Adipocyte (in vitro differentiated cells): ENCODE measurements around the gene REEP1.

ENCODE experiments used
- DNase-seq: peaks from one replicate; pipeline ENCODE4 v3.0.0-alpha.2; 2015; ENCODE audit warnings: low read depth
- H3K27me3 ChIP-seq: replicated peaks from 2 replicates; pipeline ENCODE4 v1.7.0; 2013; ENCODE audit warnings: mild to moderate bottlenecking, low read length, moderate library complexity; ENCODE audit not compliant: control insufficient read depth, insufficient read depth
- H3K36me3 ChIP-seq: 2 replicates; pipeline ENCODE4 v1.7.0; 2013; ENCODE audit warnings: low read length, mild to moderate bottlenecking, moderate library complexity; ENCODE audit not compliant: control insufficient read depth, insufficient read depth, severe bottlenecking
- H3K4me1 ChIP-seq: 2 replicates; pipeline ENCODE4 v1.7.0; 2013; ENCODE audit warnings: mild to moderate bottlenecking, low read length, moderate library complexity; ENCODE audit not compliant: control insufficient read depth, insufficient read depth
- H3K4me3 ChIP-seq: 2 replicates; pipeline ENCODE4 v1.7.0; 2013; ENCODE audit warnings: mild to moderate bottlenecking, low read length, moderate library complexity
- H3K9ac ChIP-seq: 2 replicates; pipeline ENCODE4 v1.7.0; 2013; ENCODE audit warnings: mild to moderate bottlenecking, low read length, moderate library complexity
- H3K9me3 ChIP-seq: 2 replicates; pipeline ENCODE4 v1.7.0; 2013; ENCODE audit warnings: mild to moderate bottlenecking, low read length, moderate library complexity; ENCODE audit not compliant: control insufficient read depth

The REEP1 gene

DNA sequence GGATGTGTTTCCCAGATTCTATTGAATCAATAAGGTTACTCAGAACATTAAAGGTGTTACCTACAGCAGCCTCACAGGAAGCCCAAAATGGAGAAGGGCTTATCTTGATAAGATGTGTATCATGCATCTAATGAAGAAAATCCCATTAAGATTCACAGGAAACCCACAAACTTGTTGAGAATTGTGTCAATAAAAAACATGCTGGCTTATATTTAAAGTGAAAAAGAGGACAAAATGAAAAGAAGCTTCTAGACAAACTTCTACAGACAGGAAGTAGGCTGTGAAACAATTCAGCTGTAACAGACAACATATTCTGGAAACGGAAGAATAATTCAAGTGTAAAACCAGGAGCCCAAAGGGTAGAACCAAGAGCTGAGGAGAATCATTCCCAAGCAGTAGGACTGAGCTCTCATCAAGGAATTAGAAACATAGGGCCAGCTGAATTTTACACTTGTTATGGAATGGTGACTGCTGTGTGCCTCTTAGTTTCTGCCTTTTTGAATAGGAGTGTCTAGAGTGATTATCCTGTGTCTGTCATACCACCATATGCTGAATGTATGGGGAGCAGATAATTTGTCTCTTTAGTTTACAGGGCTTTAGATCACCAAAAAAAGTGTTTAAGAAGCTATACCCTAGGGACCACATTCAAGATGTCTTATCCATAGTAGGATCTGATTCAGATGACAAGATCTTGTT, 151.8 kb downstream of the REEP1 start:
- H3K4me1 ChIP-seq, result peaks cover 18% of the 10 kb centered on the region

DNA sequence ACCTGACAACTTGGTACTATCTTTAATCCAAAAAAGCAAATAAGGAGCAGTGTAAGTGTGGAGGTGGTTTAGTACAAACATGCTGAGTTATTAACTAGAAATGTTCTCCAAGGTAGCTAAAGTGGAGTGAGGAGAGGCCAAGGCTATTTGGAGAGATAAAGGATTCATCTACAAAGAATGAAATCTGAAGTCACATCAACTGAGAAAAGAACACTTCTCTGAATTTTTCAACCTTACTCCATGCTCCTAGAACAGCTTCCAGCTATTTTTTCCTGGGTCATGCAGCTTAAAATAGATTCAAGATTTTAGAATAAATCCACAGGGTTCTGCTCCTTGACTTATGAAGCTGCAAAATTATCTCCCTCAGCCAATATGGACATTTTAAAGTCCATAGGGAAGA, 160.8 kb downstream of the REEP1 start:
- H3K9ac ChIP-seq, result no peak overlapping the region
- H3K36me3 ChIP-seq, result peaks cover 70% of the 10 kb centered on the region
- peak; percentile 17 for DNase-seq
- no peak overlapping the region for H3K4me3 ChIP-seq
- H3K27me3 ChIP-seq, result no peaks in the 10 kb centered on the region
- H3K9me3 ChIP-seq, result no peaks in the 10 kb centered on the region
- H3K4me1 ChIP-seq, result peaks cover 4% of the 10 kb centered on the region

More for the DNA sequence above, 151.8 kb downstream of the REEP1 start:
- Histone ChIP-seq H3K36me3 (peaks cover 24% of the 10 kb centered on the region), H3K4me3 (no peak overlapping the region), H3K9ac (no peak overlapping the region), H3K9me3 (no peaks in the 10 kb centered on the region), H3K27me3 (no peaks in the 10 kb centered on the region)
- no peak for DNase-seq

DNA sequence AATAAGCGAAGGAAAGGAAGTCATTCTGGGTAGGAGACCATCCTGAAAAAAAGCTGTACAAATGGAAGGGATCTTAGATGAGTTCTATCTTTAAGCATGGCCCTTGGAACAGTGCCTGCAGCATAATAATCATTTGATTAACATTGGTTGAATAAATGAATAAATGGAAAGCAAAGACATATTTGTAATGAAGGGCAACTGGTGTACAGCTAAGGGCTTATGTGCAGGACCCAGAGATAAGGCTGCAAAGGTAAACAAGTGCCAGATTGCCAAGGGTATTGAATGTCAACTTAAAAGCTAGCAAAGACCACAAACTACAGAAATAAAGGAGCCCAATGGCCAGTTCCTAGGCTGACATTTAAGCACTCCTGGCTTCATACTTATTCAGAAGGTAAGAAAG, 161.6 kb downstream of the REEP1 start:
- DNase-seq, result no peak
- peaks cover 73% of the 10 kb centered on the region for H3K36me3 ChIP-seq
- peaks cover 4% of the 10 kb centered on the region for H3K4me1 ChIP-seq

DNA sequence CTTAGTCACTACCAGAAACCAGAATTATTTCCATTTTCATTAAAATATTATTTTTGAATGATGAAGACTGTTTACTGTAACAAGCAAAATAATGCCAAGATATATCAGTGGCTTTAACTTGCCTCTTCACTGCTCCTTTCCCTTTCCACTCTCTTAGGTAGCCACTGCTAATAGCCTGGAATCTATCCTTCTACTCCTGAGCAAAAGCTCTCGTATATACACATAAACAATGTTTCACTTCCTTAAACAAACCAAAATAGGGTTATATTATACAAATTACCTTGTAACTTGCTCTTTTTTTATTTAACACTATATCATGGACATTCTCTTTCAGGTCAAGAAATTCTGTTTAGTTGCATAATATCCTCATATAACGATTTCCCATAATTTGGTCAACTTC, 163.0 kb downstream of the REEP1 start:
- no peak overlapping the region for H3K4me3 ChIP-seq
- H3K4me1 ChIP-seq, result peaks cover 4% of the 10 kb centered on the region
- no peak overlapping the region for H3K9ac ChIP-seq
- H3K27me3 ChIP-seq, result no peaks in the 10 kb centered on the region
- H3K9me3 ChIP-seq, result no peaks in the 10 kb centered on the region
- peaks cover 81% of the 10 kb centered on the region for H3K36me3 ChIP-seq
- DNase-seq, result no peak

More for the DNA sequence above, 161.6 kb downstream of the REEP1 start:
- H3K27me3 ChIP-seq, result no peaks in the 10 kb centered on the region
- no peaks in the 10 kb centered on the region for H3K9me3 ChIP-seq
- no peak overlapping the region for H3K4me3 ChIP-seq
- H3K9ac ChIP-seq, result no peak overlapping the region

DNA sequence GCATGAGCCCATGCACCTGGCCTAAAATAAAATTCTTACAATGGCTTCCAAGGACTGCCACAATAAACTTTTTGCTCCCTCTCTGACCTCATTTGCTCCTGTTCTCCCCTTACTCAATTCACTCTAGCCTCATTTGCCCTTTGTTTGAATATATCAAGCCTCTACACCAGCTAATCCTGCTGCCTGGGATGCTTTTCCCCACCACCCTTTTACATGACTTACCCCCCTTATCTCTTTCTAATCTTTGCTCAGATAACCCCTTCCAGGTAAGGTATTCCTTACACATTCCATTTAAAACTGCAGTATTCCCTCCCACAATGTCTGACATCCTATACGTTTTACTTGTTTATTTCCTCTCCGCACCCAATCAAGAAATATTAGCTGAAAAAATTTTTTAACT, 164.8 kb downstream of the REEP1 start:
- Histone ChIP-seq H3K4me1 (peaks cover 4% of the 10 kb centered on the region), H3K4me3 (no peak overlapping the region), H3K27me3 (no peaks in the 10 kb centered on the region), H3K36me3 (peaks cover 81% of the 10 kb centered on the region), H3K9me3 (no peaks in the 10 kb centered on the region), H3K9ac (no peak overlapping the region)
- no peak for DNase-seq

DNA sequence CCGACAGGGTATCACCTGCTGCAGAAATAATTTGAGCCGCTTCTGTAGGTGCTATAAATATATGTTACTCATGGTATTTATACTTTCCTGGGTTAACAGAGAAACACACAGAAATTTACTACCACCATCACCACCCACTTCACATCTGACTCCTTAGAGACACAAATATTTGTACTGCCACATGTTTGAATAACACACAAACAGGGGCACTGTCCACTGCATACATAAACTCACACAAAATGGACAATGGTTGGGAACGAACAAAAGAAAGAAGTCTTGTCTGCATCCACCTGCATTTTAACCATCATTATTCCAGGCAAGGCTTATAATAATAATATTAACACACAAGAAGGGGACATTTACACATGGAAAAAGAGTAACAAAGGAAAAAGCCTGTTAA, 166.1 kb downstream of the REEP1 start:
- DNase-seq, result no peak
- H3K36me3 ChIP-seq, result peaks cover 76% of the 10 kb centered on the region
- H3K27me3 ChIP-seq, result no peaks in the 10 kb centered on the region
- H3K9ac ChIP-seq, result no peak overlapping the region
- H3K4me1 ChIP-seq, result no peaks in the 10 kb centered on the region
- no peaks in the 10 kb centered on the region for H3K9me3 ChIP-seq
- no peak overlapping the region for H3K4me3 ChIP-seq

DNA sequence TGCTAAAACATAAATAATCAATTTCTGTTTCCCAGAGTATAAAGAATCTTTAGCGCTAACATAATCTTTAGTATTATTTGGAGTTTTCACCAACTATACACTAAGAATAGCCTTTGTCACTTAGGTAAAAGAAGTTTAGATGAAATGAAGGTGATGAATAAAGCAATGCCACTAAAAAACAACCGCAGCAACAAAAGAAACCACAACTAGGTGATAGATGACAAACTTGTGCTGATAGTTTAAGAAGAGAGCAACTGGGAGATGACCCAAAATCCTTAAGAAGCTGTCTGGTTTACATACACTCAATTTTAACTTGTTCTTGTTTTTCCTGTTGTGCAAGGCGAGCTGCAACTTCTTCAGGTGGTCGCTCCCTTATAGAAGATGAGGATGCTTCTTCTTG, 167.0 kb downstream of the REEP1 start:
- no peaks in the 10 kb centered on the region for H3K27me3 ChIP-seq
- H3K9ac ChIP-seq, result no peak overlapping the region
- no peaks in the 10 kb centered on the region for H3K9me3 ChIP-seq
- no peaks in the 10 kb centered on the region for H3K4me1 ChIP-seq
- H3K4me3 ChIP-seq, result no peak overlapping the region
- DNase-seq, result no peak
- peaks cover 76% of the 10 kb centered on the region for H3K36me3 ChIP-seq
